Testis (tissue), 2 donors: ENCODE measurements around the gene VWA3B.

ENCODE experiments used
- POLR2A ChIP-seq: fragments of 450-650 bp; IDR thresholded peaks from one replicate; pipeline ENCODE4 v1.6.1; 2017; ENCODE audit warnings: antibody characterized with exemption, mild to moderate bottlenecking, moderate library complexity
- TF ChIP-seq, protein P1 (sequence below), 3 experiments: fragments of 450-650 bp in 2 of 3; fragments of 200-600 bp in 1 of 3; sonication (generic) in 1 of 3; IDR thresholded peaks; one replicate each; pipeline ENCODE4 v1.5.1; 2016 to 2019; ENCODE audit warnings: antibody characterized with exemption in 3 of 3, mild to moderate bottlenecking in 2 of 3, moderate library complexity in 1 of 3

DNA sequence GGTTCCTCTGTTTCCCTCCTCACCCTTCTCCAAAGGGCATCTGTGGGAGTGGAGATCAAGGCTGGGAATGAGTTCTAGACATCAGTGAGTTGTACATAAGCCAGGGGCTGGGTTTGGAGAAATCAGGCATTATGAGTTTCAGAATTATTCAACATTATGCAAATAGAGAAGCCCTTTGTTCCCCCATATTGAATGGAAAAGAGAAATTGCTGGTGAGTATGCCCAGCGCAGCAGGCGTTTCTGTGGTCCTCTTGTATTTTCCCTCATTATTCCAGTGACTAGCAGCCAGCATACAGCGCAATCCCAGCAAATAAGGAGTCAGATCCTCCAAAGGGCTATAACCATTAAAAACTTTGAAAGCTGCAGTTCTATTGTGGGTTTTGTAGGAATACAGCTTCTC lies 94.4 kb downstream of the VWA3B start:
- TF ChIP-seq POLR2A = no peak
- TF ChIP-seq, protein P1, sequence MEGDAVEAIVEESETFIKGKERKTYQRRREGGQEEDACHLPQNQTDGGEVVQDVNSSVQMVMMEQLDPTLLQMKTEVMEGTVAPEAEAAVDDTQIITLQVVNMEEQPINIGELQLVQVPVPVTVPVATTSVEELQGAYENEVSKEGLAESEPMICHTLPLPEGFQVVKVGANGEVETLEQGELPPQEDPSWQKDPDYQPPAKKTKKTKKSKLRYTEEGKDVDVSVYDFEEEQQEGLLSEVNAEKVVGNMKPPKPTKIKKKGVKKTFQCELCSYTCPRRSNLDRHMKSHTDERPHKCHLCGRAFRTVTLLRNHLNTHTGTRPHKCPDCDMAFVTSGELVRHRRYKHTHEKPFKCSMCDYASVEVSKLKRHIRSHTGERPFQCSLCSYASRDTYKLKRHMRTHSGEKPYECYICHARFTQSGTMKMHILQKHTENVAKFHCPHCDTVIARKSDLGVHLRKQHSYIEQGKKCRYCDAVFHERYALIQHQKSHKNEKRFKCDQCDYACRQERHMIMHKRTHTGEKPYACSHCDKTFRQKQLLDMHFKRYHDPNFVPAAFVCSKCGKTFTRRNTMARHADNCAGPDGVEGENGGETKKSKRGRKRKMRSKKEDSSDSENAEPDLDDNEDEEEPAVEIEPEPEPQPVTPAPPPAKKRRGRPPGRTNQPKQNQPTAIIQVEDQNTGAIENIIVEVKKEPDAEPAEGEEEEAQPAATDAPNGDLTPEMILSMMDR (IDR thresholded peaks at IDR 0.05) = no peak
